Neuronal stem cell (in vitro differentiated cells): ENCODE data around the gene C18orf63.

Experiments
- DNase-seq: peaks from one replicate; pipeline ENCODE4 v3.0.0-alpha.2; 2013; ENCODE audit warnings: low spot score
- H2AFZ ChIP-seq: one replicate; pipeline ENCODE4 v1.6.1; 2013; ENCODE audit warnings: mild to moderate bottlenecking, low read length, inconsistent platforms
- H2AK5ac ChIP-seq: 2 replicates; pipeline ENCODE4 v1.6.1; 2013; ENCODE audit warnings: low read depth, mild to moderate bottlenecking, inconsistent platforms, low read length, moderate library complexity, mixed read lengths
- H2BK120ac ChIP-seq: 2 replicates; pipeline ENCODE4 v1.6.1; 2013; ENCODE audit warnings: low read depth, mild to moderate bottlenecking, inconsistent platforms, low read length, moderate library complexity, mixed read lengths
- H2BK12ac ChIP-seq: one replicate; pipeline ENCODE4 v1.6.1; 2013; ENCODE audit warnings: low read length, inconsistent platforms
- H2BK15ac ChIP-seq: 2 replicates; pipeline ENCODE4 v1.6.1; 2013; ENCODE audit warnings: mild to moderate bottlenecking, low read length, inconsistent platforms, mixed read lengths
- H2BK5ac ChIP-seq: one replicate; pipeline ENCODE4 v1.6.1; 2013; ENCODE audit warnings: inconsistent platforms, mild to moderate bottlenecking, low read length, moderate library complexity
- H3K14ac ChIP-seq: one replicate; pipeline ENCODE4 v1.6.1; 2013; ENCODE audit warnings: low read length, inconsistent platforms
- H3K18ac ChIP-seq: 2 replicates; pipeline ENCODE4 v1.6.1; 2013; ENCODE audit warnings: low read length, inconsistent platforms
- H3K23ac ChIP-seq: 2 replicates; pipeline ENCODE4 v1.6.1; 2013; ENCODE audit warnings: low read depth, mild to moderate bottlenecking, mixed read lengths, low read length, inconsistent platforms; ENCODE audit not compliant: poor library complexity
- H3K27ac ChIP-seq: replicated peaks from 3 replicates; pipeline ENCODE4 v1.5.1; 2013; ENCODE audit warnings: low read length, inconsistent platforms
- H3K27me3 ChIP-seq, 3 experiments: 2 replicates each; pipeline ENCODE4 v1.6.1; 2013; ENCODE audit warnings: low read length in 3 of 3, mild to moderate bottlenecking in 2 of 3, inconsistent platforms in 1 of 3, low read depth in 1 of 3, mixed read lengths in 1 of 3, moderate library complexity in 1 of 3; ENCODE audit not compliant: control insufficient read depth in 3 of 3, insufficient read depth in 3 of 3
- H3K36me3 ChIP-seq, 2 donors: replicated peaks in 1 of 2; 2 replicates each; pipeline ENCODE4 v1.6.1; 2013; ENCODE audit warnings: low read length in 2 of 2; ENCODE audit not compliant: control insufficient read depth in 2 of 2, insufficient read depth in 2 of 2
- H3K4ac ChIP-seq: 2 replicates; pipeline ENCODE4 v1.6.1; 2013; ENCODE audit warnings: inconsistent platforms, mild to moderate bottlenecking, low read length, moderate library complexity
- H3K4me1 ChIP-seq, 2 donors: 1 replicate in 1 of 2; 2 replicates in 1 of 2; pipeline ENCODE4 v1.6.1; 2013; ENCODE audit warnings: low read length in 2 of 2, low read depth in 1 of 2; ENCODE audit not compliant: control insufficient read depth in 2 of 2, insufficient read depth in 1 of 2
- H3K4me2 ChIP-seq: one replicate; pipeline ENCODE4 v1.6.1; 2013; ENCODE audit warnings: mild to moderate bottlenecking, low read length, inconsistent platforms; ENCODE audit not compliant: insufficient read depth, poor library complexity, severe bottlenecking
- H3K4me3 ChIP-seq, 2 donors: 2 replicates each; pipeline ENCODE4 v1.5.1; 2013; ENCODE audit warnings: low read length in 2 of 2, mild to moderate bottlenecking in 2 of 2, inconsistent platforms in 1 of 2, moderate library complexity in 1 of 2
- H3K79me1 ChIP-seq: one replicate; pipeline ENCODE4 v1.6.1; 2013; ENCODE audit warnings: low read depth, mild to moderate bottlenecking, inconsistent platforms, low read length, moderate library complexity
- H3K9ac ChIP-seq: one replicate; pipeline ENCODE4 v1.6.1; 2013; ENCODE audit warnings: mild to moderate bottlenecking, low read depth, low read length, inconsistent platforms; ENCODE audit not compliant: poor library complexity
- H3K9me3 ChIP-seq, 2 donors: replicated peaks in 1 of 2; 2 replicates each; pipeline versions ENCODE3 to v1.6.1; 2013; ENCODE audit warnings: low read length in 2 of 2, mild to moderate bottlenecking in 2 of 2, inconsistent platforms in 1 of 2, low read depth in 1 of 2, mixed read lengths in 1 of 2, moderate library complexity in 1 of 2; ENCODE audit not compliant: control insufficient read depth in 2 of 2, insufficient read depth in 1 of 2
- H4K8ac ChIP-seq: one replicate; pipeline ENCODE4 v1.6.1; 2013; ENCODE audit warnings: low read depth, mild to moderate bottlenecking, inconsistent platforms, low read length, moderate library complexity
- H4K91ac ChIP-seq: one replicate; pipeline ENCODE4 v1.6.1; 2013; ENCODE audit warnings: low read length, low read depth, mild to moderate bottlenecking, inconsistent platforms; ENCODE audit not compliant: poor library complexity
- WGBS, 2 donors: extraction: QIAGEN DNeasy Blood & Tissue Kit; methylation state at CpG; one replicate each; pipeline ENCODE4 v1.1.7; 2013; ENCODE audit warnings: missing lambda C conversion rate in 2 of 2, mixed read lengths in 1 of 2; ENCODE audit not compliant: insufficient read length in 2 of 2, insufficient replicate concordance in 1 of 2; ENCODE audit errors: extremely low coverage in 2 of 2; 5-methylcytosine and 5-hydroxymethylcytosine counted together

The C18orf63 gene

DNA sequence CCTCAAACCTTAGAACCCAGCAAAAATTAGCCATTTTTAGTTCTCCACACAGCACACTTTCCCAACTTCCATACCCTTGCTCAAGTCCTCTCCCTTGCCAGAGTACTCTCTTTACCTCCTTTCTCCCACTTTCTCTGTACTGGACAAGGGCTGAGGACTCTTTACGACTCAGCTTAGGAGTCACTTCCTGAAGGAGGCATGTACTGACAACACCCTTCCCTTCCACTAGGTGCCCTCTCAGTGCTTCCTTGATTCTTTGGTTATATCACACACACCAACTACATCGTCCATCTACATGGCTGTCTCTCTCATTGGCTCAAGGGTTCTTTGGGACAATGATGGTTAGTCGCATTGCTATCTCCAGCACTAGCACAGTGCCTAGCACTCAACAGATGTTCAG is 5.2 kb upstream of the C18orf63 start:
- no peak for DNase-seq
- H2BK120ac ChIP-seq: no peak overlapping the region
- H3K4ac ChIP-seq: no peak overlapping the region
- no peaks in the 10 kb centered on the region for H3K79me1 ChIP-seq
- no peaks in the 10 kb centered on the region for H3K4me1 ChIP-seq
- H2BK12ac ChIP-seq: no peak overlapping the region
- H2AFZ ChIP-seq: no peak overlapping the region
- no peak overlapping the region for H2BK5ac ChIP-seq
- H3K27ac ChIP-seq: no peak overlapping the region
- no peak overlapping the region for H2BK15ac ChIP-seq
- H3K14ac ChIP-seq: no peak overlapping the region
- H2AK5ac ChIP-seq: no peak overlapping the region
- H3K4me3 ChIP-seq: no peak overlapping the region
- H3K9me3 ChIP-seq: peaks cover 5 to 6% of the 10 kb centered on the region in 2 donors
- no peak overlapping the region for H3K23ac ChIP-seq
- WGBS, 2 donors: no CpG with 5 or more reads among the region's 3 CpGs
- no peak overlapping the region for H3K4me2 ChIP-seq
- no peaks in the 10 kb centered on the region for H3K27me3 ChIP-seq
- no peak overlapping the region for H3K9ac ChIP-seq
- H4K8ac ChIP-seq: no peak overlapping the region
- H3K18ac ChIP-seq: no peak overlapping the region
- no peak overlapping the region for H4K91ac ChIP-seq
- no peaks in the 10 kb centered on the region for H3K36me3 ChIP-seq

DNA sequence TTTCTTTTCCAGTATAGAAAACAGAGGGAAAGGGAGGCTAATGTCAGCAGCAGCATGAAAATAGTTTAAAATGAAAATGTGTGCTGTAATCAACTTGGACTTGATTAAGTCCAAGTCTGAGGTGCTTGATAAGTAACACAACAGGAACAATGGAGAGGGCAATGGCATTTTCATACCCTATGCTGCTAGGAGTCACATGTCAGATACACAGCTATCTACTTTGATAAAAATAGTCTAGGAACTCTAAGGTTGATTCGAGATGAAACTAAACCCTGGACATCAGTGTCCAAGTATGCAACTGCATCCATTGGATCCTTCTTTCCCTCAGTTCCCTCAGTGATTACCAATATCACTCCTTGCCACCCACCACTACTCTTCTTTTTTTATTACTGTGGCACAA is 4.6 kb upstream of the C18orf63 start:
- peaks cover 6 to 7% of the 10 kb centered on the region in 2 donors for H3K9me3 ChIP-seq
- no peak overlapping the region for H3K4me2 ChIP-seq
- no peak overlapping the region for H3K23ac ChIP-seq
- no peak for DNase-seq
- H3K14ac ChIP-seq: no peak overlapping the region
- no peak overlapping the region for H2BK15ac ChIP-seq
- no peak overlapping the region for H3K18ac ChIP-seq
- H2BK5ac ChIP-seq: no peak overlapping the region
- no peaks in the 10 kb centered on the region for H3K4me1 ChIP-seq
- no peak overlapping the region for H2AFZ ChIP-seq
- no peaks in the 10 kb centered on the region for H3K27me3 ChIP-seq
- no peak overlapping the region for H3K9ac ChIP-seq
- no peak overlapping the region for H2AK5ac ChIP-seq
- no peak overlapping the region for H2BK120ac ChIP-seq
- WGBS, 2 donors: no CpG with 5 or more reads among the region's 1 CpG
- no peak overlapping the region for H2BK12ac ChIP-seq
- H4K91ac ChIP-seq: no peak overlapping the region
- H3K4me3 ChIP-seq: no peak overlapping the region
- H3K27ac ChIP-seq: no peak overlapping the region
- no peak overlapping the region for H4K8ac ChIP-seq
- H3K79me1 ChIP-seq: no peaks in the 10 kb centered on the region
- H3K36me3 ChIP-seq: no peaks in the 10 kb centered on the region
- H3K4ac ChIP-seq: no peak overlapping the region

DNA sequence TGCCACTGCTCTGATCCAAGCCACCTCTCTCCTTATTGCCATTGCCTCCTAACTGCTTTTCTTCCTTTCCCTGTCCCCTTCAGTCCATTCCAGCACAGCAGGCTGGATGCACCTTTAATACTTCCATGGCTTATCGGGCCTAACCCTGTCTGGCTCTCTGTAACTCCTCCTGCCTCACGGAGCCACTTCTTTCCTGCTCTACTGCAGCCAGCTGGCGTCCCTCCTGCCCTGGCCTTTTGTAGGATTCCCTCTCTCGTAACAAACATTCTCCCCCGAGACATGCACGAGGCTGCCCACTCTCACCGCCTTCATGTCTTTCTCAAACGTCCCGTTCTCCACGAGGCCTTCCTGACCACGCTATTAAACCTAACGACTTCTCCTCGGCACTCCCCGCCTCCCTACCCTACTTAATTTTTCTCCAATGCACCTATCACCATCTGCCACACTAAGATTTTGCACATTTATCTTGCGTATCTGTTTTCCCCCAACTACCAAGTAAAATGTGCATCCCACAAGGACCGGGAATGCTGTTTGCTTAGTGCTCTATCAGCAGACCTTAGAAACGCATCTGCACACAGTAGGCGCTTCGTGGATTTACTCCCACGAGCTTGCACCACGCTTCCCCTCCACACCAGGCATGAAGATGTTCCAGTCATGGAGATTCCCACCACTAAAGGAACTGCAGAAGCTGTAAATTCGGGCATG is 728 bp upstream of the C18orf63 start:
- DNase-seq: no peak
- Histone ChIP-seq H2BK5ac (no peak overlapping the region), H3K27ac (no peak overlapping the region), H3K14ac (no peak overlapping the region), H3K36me3 (no peaks in the 10 kb centered on the region), H4K8ac (no peak overlapping the region), H2AK5ac (no peak overlapping the region), H2BK12ac (no peak overlapping the region), H3K4ac (no peak overlapping the region), H3K9me3 (peaks cover 6 to 7% of the 10 kb centered on the region in 2 donors), H3K4me2 (no peak overlapping the region), H3K4me1 (no peaks in the 10 kb centered on the region), H3K4me3 (no peak overlapping the region), H2AFZ (no peak overlapping the region), H3K18ac (no peak overlapping the region), H4K91ac (no peak overlapping the region), H3K23ac (no peak overlapping the region), H3K9ac (no peak overlapping the region), H2BK120ac (no peak overlapping the region), H3K27me3 (peaks cover 0 to 2% (median 0%) of the 10 kb centered on the region in 3 experiments), H2BK15ac (no peak overlapping the region), H3K79me1 (no peaks in the 10 kb centered on the region)
- WGBS, 2 donors: 100% methylated on average over 3 of the region's 22 CpGs; no CpG with 5 or more reads in 1 of the 2 donors

DNA sequence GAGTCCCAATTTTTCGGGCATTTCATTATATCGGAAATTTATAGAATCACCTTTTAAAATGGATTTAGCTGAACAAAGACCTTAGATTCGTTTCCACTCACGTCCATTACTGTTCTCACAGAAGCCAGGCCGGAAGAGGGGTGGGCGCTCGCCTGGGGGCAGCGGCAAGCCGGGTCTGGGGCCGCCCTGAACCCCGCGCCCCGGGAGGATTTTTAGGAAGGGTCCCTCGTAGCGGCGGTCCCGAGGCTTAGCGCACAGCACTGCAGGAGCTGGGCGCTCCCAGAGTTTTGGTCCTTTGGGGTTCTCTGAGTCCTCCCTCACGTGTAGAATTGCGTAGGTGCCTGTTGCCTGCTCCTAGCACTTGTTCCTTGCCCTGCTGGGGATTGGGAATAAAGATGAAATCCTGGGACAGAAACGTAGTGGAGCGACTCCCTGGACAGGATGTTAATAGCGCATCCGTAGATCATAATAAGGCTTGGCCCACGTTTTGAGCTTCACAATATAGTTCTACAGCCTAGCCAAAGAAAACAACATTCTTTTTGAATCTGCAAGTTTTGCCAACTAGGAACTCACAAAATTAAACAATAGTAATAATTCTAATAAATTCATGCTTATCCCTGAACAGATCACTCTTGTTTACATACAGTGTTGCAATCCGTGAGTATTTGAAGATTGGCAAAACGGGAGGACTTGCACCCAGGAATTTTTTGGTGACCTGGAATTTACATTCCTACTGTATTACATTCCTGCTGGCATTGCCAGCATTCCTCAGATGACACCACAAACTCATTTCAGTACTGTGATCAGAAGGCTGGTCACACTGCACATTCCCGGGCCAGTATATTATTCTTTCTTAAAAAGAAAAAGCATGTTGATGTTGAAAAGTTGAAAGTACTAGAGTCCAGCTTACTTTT is 875 bp downstream of the C18orf63 start:
- no peak overlapping the region for H3K14ac ChIP-seq
- H2BK12ac ChIP-seq: no peak overlapping the region
- H2AFZ ChIP-seq: no peak overlapping the region
- H3K4me3 ChIP-seq: no peak overlapping the region
- no peak overlapping the region for H3K4me2 ChIP-seq
- H3K79me1 ChIP-seq: no peaks in the 10 kb centered on the region
- no peak overlapping the region for H2BK15ac ChIP-seq
- H3K4ac ChIP-seq: no peak overlapping the region
- WGBS, 2 donors: no CpG with 5 or more reads among the region's 29 CpGs
- no peak overlapping the region for H3K9ac ChIP-seq
- no peak overlapping the region for H3K27ac ChIP-seq
- no peak overlapping the region for H2BK120ac ChIP-seq
- no peak overlapping the region for H3K18ac ChIP-seq
- H3K27me3 ChIP-seq: peaks cover 0 to 7% (median 0%) of the 10 kb centered on the region in 3 experiments
- no peaks in the 10 kb centered on the region for H3K4me1 ChIP-seq
- no peak overlapping the region for H4K8ac ChIP-seq
- H3K36me3 ChIP-seq: no peaks in the 10 kb centered on the region
- no peak overlapping the region for H2AK5ac ChIP-seq
- no peak overlapping the region for H2BK5ac ChIP-seq
- H3K9me3 ChIP-seq: peaks cover 6 to 7% of the 10 kb centered on the region in 2 donors
- DNase-seq: no peak
- H4K91ac ChIP-seq: no peak overlapping the region
- H3K23ac ChIP-seq: no peak overlapping the region
